Measurements from ENCODE around the gene CSTPP1.
"Not testable (repeated sequence)": the region's sequence is repeated elsewhere in the genome, so short reads cannot be mapped to it uniquely, and the experiment has no call there.

GRCh38 chr11:47098223-47098622 is 161.7 kb downstream of the CSTPP1 start:
- not testable (repeated sequence) for TF ChIP-seq CTCF, POLR2A (IDR thresholded peaks at IDR 0.05)
